GM19397 (cell line): ENCODE results near the gene FAM227B.

Experiments used
- ATAC-seq: cut with Tn5 transposase; IDR thresholded peaks from one replicate; pipeline ENCODE4 v1.9.1; 2021; ENCODE audit warnings: mild to moderate bottlenecking, moderate library complexity; ENCODE audit not compliant: unreplicated experiment

FAM227B gene

DNA sequence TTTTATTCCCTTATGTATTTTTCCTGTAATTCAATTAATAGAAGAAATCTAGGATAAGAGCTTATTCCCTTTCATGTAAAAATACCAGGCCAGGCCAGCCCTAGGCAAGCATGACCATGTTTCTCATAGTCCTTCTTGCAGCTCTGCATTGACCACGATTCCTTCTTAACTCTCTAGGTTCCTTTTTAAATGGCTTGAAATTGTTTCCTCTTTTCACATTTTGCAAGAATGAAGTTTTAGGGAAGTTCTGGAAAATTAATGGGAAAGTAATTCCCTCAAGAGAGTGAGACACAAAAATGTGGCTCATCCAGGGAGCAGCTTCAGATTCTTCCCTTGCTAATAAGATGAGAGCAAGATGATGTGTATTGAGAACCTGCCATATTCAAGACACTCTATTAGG lies 314.1 kb downstream of the FAM227B start:
- no peak for ATAC-seq

DNA sequence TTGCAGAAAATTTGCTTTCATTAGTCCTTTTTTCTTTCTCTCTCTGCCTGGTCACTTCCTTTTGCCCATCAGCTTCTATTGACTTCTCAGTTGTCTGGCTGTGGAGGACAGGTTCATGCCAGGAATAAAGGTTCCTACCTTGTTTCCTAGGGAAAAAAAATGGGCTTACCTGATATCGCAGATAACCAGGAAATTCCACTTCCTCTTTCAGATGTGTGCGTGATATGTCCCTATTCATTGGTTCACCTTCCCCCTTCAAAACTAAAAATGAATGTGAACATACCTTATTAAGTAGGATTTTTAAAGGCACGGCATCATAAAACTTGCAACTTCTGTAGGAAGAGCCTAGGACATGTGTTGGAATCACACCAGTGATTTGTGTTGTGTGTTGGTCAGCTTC lies 317.6 kb downstream of the FAM227B start:
- ATAC-seq: no peak

GRCh38 chr15:49301562-49301961 lies 319.1 kb downstream of the FAM227B start:
- no peak for ATAC-seq

GRCh38 chr15:49300856-49301255 lies 319.8 kb downstream of the FAM227B start:
- no peak for ATAC-seq

GRCh38 chr15:49297584-49297983 lies 323.0 kb downstream of the FAM227B start:
- no peak for ATAC-seq

GRCh38 chr15:49296258-49296657 lies 324.4 kb downstream of the FAM227B start:
- ATAC-seq: no peak

DNA sequence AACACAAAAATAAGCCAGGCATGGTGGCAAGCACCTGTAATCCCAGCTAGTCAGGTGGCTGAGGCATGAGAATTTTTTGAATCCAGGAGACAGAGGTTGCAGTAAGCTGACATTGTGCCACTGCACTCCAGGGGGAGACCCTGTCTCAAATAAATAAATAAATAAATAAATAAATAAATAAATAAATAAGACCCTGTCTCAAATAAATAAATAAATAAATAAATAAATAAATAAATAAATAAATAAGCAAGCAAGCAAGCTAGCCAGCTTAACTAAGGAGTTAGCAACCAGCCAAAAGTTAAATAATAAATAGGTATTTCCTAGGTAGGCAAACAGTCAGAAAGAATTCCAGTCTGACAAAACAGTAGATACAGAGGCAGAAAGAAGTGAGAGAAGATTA lies 326.7 kb downstream of the FAM227B start:
- ATAC-seq: no peak

DNA sequence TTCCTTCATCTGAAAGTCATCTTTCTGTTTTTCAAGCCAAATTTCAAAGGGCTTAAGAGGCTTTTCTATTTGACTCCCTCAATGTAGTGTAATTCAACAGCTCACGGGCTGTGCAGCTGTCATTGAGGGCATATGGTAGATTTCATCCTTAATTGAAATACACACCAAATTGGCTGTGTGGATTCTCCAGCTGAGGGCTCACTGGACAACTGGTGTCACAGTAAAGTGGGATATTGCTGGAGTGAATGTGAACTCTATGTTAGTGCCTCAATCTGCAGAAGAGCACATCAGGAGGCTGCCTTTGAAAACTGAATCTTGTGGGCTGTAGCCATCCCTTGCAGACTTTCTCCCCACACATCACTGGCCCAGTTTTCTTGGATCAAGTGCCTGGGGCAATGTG lies 330.4 kb downstream of the FAM227B start:
- ATAC-seq: no peak

GRCh38 chr15:49288391-49288790 lies 332.2 kb downstream of the FAM227B start:
- no peak for ATAC-seq

DNA sequence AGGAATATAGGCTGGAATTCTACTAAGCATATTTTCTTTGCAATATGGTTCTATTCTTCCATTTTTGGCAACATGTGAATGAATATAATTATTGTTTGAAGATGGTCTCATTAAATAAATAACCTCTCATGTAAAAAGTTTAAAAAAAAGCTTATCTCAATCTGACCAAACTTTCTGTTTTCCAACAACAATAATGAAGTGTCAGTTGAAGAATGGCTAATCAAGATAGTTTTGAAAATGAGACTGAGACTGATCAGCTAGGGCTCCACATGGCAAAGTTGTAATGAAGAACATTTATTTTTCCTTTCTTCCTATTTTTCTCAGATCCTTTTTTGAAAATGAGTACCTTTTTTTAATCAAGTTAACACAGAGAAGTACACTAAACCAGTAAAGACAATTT lies 333.1 kb downstream of the FAM227B start:
- no peak for ATAC-seq

GRCh38 chr15:49286649-49287404 lies 333.8 kb downstream of the FAM227B start:
- ATAC-seq: no peak

DNA sequence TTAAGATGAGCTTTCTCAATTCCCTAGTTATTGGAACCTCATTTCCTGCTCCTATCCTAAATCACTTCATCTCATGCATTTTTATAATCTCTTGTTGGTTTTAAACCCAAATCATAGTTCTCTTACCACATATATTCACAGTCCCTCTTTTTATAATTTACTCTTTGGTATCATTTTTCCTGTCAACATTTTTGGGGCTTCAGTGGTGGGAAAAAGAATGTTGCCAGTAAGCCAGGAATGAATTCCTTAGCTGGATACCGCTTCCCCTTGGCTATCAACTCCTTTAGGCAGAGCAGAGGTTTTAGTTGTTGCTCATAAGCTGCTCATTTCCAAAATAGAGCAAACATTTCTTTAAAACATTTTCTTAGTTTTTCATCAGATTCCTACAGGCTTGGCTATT lies 338.3 kb downstream of the FAM227B start:
- no peak for ATAC-seq

GRCh38 chr15:49279521-49280456 lies 340.8 kb downstream of the FAM227B start:
- ATAC-seq: no peak

DNA sequence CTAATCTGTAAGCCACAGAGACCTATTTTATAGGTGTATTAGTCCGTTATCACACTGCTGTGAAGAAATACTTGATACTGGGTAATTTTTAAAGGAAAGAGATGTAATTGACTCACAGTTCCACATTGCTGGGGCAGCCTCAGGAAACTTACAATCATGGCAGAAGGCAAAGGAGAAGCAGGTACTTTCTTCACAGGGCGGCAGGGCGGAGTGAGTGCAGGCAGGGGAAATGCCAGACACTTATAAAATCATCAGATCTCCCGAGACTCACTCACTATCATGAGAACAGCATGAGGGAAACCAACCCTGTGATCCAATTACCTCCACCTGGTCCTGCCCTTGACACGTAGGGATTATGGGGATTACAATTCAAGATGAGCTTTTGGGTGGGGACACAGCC lies 341.9 kb downstream of the FAM227B start:
- ATAC-seq: no peak
